Gastroesophageal sphincter (tissue), 3 donors: ENCODE data around the gene CSN2.

ENCODE experiments used
- EP300 ChIP-seq: sonication (generic); formaldehyde crosslinking; IDR thresholded peaks from one replicate; pipeline ENCODE4 v1.6.1; 2017; ENCODE audit warnings: antibody characterized with exemption, mild to moderate bottlenecking
- POLR2A ChIP-seq, 2 donors: fragments of 450-650 bp; IDR thresholded peaks; one replicate each; pipeline ENCODE4 v1.6.1; 2017; ENCODE audit warnings: antibody characterized with exemption in 2 of 2, mild to moderate bottlenecking in 2 of 2, moderate library complexity in 1 of 2
- POLR2AphosphoS5 ChIP-seq: sonication (generic); formaldehyde crosslinking; IDR thresholded peaks from one replicate; pipeline ENCODE4 v1.6.1; 2017; ENCODE audit warnings: antibody characterized with exemption
- TF ChIP-seq, protein P1 (sequence below), 4 experiments: fragments of 200-600 bp in 2 of 4; fragments of 450-650 bp in 2 of 4; sonication (generic) in 1 of 4; IDR thresholded peaks; one replicate each; pipeline ENCODE4 v1.5.1; 2017 to 2019; ENCODE audit warnings: antibody characterized with exemption in 4 of 4, mild to moderate bottlenecking in 2 of 4, moderate library complexity in 2 of 4

DNA sequence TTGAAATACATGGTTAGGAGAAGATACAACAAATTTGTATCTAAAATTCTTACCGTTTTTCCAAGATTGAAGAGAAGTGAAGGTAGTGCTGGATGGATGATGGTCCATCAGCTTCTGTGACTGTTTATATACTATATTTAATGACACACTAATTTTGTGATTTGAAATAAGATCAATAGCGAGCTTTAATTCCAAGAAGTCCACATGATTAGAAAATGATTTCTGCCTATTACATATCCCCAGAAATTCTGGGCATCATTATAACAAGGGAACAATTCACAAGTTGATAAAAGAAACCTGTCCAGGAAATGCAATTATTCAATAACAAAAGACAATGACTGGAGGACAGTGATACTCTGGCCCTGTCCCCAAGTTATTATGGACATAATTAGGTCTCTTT, at the start of gene CSN2:
- TF ChIP-seq POLR2A (IDR thresholded peaks at IDR 0.05) = no peak
- TF ChIP-seq, protein P1, sequence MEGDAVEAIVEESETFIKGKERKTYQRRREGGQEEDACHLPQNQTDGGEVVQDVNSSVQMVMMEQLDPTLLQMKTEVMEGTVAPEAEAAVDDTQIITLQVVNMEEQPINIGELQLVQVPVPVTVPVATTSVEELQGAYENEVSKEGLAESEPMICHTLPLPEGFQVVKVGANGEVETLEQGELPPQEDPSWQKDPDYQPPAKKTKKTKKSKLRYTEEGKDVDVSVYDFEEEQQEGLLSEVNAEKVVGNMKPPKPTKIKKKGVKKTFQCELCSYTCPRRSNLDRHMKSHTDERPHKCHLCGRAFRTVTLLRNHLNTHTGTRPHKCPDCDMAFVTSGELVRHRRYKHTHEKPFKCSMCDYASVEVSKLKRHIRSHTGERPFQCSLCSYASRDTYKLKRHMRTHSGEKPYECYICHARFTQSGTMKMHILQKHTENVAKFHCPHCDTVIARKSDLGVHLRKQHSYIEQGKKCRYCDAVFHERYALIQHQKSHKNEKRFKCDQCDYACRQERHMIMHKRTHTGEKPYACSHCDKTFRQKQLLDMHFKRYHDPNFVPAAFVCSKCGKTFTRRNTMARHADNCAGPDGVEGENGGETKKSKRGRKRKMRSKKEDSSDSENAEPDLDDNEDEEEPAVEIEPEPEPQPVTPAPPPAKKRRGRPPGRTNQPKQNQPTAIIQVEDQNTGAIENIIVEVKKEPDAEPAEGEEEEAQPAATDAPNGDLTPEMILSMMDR (IDR thresholded peaks at IDR 0.05) = no peak
- no peak for TF ChIP-seq POLR2AphosphoS5
- no peak for TF ChIP-seq EP300
